GM18858 (cell line): ENCODE data around the gene ARHGAP19.
A peak's percentile ranks its signal among the peaks of the same experiment; 100 is the strongest.
"Not testable (repeated sequence)": the region's sequence is repeated elsewhere in the genome, so short reads cannot be mapped to it uniquely, and the experiment has no call there.

Experiments
- ATAC-seq: cut with Tn5 transposase; IDR thresholded peaks from one replicate; pipeline ENCODE4 v1.9.1; 2021; ENCODE audit not compliant: unreplicated experiment

ARHGAP19 gene

DNA sequence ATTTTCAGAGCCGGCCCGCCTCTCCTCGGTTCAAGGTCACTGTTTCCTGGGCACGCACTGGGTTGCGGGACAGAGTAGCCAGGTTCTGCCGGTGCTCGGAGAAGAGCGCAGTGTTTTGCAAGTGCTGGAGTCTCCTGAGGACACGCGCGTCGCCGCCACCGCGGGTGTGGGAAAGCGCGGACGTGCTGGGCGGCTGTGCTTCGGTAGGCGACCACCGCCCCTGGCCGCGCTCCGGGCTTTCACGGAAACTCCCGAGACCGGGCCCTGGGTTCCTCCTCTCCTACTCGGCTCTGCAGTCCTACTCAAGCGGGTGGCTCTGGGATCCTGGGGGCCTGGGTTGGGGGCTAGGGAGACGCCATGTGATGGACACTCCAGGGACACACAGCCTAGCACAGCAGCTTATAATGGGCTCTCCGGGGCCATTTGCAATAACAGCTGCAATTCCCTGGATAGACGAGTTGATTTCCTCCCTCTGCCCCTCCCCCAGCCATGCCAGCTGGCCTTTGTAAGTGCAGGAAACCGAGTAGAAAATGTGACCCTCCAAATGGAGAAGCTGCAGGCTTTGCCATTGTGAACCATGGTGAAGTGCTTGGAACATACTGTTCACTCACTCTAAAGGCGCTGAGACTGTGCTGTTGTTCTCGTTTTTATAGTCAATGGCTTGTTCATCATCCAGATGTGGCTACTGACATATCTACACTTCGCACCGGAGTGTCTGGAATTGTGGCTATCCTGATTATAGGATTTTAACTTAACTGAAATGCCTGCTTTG, 28.8 kb upstream of the ARHGAP19 start:
- ATAC-seq, result no peak

DNA sequence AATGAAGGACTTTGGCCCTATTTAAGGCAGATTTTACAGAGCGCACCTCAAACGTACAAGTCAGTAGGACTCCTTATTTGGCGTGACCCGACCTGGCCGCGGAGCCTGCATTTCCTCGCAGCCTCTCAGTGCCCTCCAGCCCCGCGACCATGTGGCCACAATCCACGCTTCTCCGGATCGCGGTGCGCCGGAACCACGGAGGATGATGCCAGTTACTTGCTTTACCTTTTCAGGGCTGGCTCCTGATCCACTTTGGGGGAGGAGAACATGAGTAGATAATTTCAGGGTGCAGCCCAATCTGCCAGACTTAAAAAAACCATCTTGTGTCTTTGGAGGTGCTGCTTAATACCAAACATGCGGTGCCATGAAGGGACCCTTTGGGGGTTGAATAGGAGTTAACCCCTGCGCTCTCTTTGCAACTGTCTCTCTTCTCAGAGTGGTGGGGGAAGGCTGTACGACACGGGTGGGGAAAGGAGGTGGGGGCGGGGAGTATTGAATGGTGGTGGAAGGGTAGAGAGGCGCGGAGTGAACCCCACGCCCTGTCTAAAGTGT, 28.1 kb upstream of the ARHGAP19 start:
- no peak for ATAC-seq

- peak; percentile 26 for ATAC-seq
These were observed 27.4 kb upstream of the ARHGAP19 start for GRCh38 chr10:97319671-97320479.

DNA sequence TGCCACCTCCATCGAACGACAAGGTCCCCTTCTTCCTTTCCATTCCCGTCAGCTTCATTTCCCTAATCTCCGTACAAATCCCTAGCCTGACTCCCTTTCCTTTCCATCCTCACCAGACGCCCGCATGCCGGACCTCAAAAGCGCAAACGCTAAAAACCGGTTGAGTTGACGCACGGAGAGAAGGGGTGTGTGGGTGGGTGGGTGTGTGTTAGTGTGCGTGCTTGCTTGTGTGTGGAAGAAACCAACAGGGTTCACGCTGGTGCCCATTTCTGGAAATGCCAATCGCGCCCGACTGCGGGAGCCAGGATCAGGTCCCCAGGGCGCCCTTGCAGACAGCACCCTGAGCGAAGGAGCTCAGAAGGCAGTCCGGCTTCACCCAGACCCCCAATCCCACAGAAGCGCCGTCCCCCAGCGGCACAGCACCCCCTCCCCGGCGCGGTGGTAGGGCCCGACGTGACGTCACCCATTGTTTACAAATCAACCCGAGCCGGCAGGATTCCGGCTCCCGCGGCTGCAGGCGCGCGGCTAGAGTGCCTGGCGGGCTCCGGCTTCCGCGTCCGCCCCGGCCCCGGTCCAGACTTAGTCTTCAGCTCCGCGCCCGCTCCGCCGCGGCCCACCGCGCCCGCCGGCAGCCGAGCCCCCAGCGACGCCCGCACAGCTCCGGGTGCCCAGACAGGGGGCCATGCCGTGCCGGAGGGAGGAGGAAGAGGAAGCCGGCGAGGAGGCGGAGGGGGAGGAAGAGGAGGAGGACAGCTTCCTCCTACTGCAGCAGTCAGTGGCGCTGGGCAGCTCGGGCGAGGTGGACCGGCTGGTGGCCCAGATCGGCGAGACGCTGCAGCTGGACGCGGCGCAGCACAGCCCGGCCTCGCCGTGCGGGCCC, 26.6 kb upstream of the ARHGAP19 start, which contains the start of gene FRAT1:
Gene FRAT1, plus strand, starts transcription at position 500 of the 880 bp plus-strand sequence. Its CDS starts 183 bp downstream, at position 683.
- ATAC-seq, result peak; percentile 54

DNA sequence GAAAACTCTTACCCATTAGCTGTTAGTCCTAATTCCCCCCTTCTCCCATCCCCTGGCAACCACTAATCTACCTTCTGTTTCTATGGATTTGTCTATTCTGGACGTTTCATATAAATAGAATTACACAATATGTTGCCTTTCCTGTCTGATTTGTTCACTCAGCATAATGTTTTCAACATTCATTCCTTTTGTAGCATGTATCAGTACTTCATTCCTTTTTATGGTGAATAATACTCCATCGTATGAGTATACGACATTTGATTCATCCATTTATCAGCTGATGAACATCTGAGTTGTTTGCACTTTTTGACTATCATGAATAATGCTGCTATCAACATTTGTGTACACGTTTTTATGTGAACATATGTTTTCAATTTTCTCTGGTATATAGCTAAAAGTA, 22.2 kb upstream of the ARHGAP19 start:
- ATAC-seq, result no peak

DNA sequence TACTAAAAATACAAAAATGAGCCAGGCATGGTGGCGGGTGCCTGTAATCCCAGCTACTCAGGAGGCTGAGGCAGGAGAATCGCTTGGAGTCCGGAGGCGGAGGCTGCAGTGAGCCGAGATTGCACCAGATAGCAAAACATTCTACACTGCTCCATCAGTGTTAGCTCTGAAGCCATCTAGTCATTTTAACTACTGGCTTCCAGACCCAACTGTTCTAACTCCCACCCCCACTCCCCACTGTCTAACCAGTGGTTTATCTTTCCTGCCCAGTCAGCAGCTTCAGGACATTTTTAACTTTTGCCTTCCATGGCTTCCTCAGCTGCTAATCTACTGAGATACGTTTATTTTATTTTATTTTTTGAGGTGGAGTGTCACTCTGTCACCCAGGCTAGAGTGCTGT, 20.5 kb upstream of the ARHGAP19 start:
- ATAC-seq, result no peak

GRCh38 chr10:97311111-97311626, 18.7 kb upstream of the ARHGAP19 start:
- ATAC-seq, result no peak

DNA sequence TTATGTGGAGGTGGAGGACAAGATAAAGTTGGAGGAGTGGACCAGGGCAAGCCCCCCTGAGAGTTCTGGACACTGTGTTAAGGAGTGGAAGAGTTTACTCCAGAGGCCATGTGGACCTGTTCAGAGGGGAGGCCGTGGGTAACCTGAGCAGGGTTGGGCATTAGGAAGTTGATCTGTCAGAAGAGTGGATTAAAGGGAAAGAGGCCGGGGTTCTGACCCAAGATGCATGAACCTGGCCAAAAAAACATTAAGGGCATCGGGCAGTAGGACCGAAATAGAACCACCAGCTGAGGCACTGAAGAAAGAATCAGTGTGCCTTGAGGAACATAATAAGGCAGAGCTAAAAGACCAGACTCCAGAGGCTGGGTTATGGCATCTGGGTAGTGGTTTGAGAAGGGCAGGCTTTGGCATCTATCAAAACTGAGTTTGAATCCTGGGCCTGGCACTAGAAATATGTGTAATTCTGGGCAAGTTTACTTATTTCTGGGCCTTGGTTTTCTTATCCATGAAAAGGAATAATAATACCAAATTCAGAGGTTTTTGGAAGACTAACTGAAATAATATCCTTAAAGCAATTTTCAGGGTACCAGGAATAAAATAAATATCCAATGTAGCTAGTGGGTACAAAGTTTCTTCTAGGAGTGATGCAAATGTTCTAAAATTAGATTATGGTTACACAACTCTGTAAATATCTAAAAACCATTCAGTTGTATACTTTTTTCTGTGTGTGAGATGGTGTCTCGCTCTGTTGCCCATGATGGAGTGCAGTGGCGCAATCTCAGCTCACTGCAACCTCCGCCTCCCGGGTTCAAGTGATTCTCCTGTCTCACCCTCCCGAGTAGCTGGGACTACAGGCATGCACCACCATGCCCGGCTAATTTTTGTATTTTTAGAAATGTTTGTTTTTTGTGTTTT, 15.7 kb upstream of the ARHGAP19 start:
- no peak for ATAC-seq

DNA sequence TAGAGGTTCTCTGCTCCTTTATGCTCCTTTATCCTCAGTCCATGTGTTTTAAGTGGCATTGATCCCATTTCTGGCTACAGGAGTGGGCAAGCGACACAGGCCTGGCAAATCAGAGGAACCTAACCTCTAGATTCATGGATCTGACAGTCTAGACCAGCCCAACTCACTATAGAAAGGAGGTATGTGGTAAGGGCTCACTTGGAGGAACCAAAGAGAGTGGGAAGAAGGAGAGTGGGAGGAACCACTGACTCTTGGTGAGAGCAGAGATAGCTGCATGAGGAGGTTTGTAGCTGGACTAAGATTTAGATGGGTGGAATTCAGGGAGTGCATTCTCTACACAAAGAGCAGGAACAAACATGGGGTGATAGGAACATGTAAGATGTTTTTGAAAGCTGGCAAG, 15.0 kb upstream of the ARHGAP19 start:
- no peak for ATAC-seq

- no peak for ATAC-seq
These were observed 9.8 kb upstream of the ARHGAP19 start for GRCh38 chr10:97302088-97302791.

DNA sequence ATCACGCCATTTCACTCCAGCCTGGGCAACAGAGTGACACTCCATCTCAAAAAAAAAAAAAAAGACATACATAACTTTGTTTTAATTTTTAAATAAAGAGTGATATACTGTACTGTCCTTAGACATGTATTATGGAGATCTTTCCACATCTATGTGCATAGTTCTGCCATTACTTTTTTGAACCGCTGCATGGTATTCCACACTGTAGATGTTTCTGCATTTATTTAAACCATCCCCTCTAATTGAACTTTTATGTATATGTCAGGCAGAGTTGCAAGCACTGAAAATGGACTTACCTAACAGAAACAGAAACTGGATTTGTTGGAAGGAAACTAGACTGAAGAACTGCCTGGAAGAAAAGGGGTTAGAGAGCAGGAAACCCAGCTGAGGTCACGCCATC, 8.5 kb upstream of the ARHGAP19 start:
- no peak for ATAC-seq

DNA sequence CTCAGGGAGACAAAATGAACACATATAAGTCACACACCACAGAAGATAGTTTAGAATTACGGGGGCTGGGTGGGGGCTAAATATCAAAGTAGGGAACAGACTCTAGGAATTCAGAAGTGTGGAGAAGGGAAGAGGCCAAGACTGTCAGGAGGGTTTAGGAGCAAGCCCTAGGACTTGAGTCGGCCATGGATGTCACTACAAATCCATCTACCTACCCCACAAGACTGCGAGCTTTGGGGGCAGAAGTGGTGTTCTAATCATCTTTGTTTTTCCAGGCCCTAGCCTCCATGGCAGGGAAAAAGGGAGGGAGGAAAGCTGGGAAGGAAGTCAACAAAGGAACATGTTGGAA, 5.8 kb upstream of the ARHGAP19 start:
- ATAC-seq, result no peak

DNA sequence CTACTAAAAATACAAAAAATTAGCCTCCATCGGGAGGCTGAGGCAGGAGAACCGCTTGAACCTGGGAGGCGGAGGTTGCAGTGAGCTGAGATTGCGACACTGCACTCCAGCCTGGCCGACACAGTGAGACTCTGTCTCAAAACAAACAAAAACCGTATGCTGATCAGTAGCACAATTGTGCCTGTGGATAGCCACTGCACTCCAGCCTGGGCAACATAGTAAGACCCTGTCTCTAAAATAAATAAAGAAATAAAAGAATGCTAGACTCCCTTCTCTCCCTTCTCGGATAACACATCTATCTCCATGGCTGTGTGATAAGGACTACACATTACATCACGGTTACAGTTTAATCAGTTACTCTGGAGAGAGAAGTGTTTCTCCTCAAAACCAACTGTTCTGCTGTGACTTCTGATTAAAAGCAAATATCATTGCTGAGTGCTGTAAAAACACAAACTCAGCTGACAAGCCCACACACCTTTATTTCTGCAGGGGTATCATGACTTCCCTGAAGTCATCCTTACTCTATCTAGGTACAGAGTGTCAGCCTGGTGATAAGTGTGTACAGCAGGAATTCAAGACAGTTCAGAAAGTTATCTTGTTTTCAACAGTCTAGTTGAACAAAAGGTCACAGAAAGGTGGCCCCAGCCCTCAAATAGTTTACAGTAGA, 5.3 kb upstream of the ARHGAP19 start:
- ATAC-seq, result no peak

- ATAC-seq, result no peak
These were observed 393 bp upstream of the ARHGAP19 start for GRCh38 chr10:97292862-97293198.

DNA sequence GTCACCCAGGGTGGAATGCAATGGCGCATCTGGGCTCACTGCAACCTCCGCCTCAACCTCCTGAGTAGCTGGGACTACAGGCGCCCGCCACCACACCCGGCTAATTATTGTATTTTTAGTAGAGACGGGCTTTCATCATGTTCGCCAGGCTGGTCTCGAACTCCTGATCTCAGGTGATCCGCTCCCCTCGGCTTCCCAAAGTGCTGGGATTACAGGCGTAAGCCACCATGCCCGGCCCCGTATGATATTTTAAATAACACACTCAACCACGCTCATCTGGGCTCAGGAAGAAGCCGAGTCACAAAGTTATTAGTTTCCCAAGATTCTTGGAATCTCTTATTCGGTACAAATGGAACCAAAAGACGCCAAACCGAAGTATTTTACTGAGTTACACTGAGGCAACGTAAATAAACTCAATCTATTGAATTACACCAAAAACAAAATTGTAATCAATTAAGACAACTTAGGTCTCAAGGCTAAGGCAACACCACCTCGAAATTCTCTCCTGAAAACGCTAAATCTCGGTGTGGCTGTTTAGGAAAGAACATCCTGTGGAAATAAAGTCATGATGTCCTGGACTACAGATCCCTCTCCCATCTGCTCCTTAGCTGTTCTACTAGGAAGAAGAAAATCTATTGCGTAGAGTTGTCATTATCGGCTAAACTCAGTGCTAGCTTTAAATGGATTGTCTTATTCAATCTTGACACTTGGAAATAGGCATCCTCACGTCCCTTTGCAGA, 910 bp downstream of the ARHGAP19 start:
- no peak for ATAC-seq

DNA sequence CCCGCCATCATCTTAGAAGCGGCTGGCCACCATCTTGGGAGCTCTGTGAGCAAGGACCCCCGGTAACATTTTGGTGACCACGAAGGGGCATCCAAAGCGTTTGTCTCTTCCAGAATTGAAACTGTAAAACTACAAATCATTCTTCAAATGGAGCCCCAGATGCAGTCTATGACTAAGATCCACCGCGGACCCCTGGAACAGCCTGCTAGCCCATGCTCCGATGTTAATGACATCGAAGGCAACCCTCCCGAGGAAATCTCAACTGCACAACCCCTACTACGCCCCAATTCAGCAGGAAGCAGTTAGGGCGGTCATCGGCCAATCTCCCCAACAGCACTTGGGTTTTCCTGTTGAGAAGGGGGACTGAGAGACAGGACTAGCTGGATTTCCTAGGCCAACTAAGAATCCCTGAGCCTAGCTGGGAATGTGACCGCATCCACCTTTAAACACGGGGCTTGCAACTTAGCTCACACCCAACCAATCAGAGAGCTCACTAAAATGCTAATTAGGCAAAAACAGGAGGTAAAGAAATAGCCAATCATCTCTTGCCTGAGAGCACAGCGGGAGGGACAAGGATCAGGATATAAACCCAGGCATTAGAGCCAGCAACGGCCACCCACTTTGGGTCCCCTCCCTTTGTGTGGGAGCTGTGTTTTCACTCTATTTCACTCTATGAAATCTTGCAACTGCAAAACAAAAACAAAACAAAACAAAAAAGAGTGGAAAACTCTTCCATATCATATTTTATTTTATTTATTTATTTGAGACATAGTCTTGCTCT, 1.7 kb downstream of the ARHGAP19 start:
- ATAC-seq, result not testable (repeated sequence)

DNA sequence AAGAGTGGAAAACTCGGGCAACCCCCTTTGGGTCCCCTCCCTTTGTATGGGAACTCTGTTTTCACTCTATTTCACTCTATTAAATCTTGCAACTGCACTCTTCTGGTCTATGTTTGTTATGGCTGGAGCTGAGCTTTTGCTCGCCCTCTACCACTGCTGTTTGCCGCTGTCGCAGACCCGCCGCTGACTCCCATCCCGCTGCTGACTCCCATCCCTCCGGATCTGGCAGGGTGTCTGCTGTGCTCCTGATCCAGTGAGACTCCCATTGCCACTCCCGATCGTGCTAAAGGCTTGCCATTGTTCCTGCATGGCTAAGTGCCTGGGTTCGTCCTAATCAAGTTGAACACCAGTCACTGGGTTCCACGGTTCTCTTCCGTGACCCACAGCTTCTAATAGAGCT, 2.4 kb downstream of the ARHGAP19 start:
- not testable (repeated sequence) for ATAC-seq
